ENCODE results near the gene CCL3. TPM values are rescaled to one million over a fixed set of nuclear protein-coding genes. Genes with fewer than 3 reads are reported as not detected.

The CCL3 gene
- total RNA-seq, 1 donor from 2014 or later: 7.9 TPM

Small RNA genes lying within 50 kb of the gene (small RNA-seq; reads per million reads assigned to genes)
- gene RN7SL301P (ENCODE audit: low replicate concordance): not detected

Other genes with a start within 250 kb of the CCL3 start
- not detected for gene HEATR9, start 221.3 kb downstream of the CCL3 start, total RNA-seq
- 1.4 TPM for gene CCL5, start 209.8 kb downstream of the CCL3 start, total RNA-seq
- 0.79 TPM for gene RDM1, start 159.4 kb downstream of the CCL3 start, total RNA-seq
- gene LYZL6, start 146.4 kb downstream of the CCL3 start, total RNA-seq: not detected
- gene CCL16, start 108.6 kb downstream of the CCL3 start, total RNA-seq: not detected
- gene CCL14, start 103.4 kb downstream of the CCL3 start, total RNA-seq: 3.1 TPM
- not detected for gene CCL15, start 88.6 kb downstream of the CCL3 start, total RNA-seq
- gene CCL23, start 72.2 kb downstream of the CCL3 start, total RNA-seq: 0.39 TPM
- gene CCL18, start 25.9 kb downstream of the CCL3 start, total RNA-seq: not detected
- 7.1 TPM for gene CCL4, start 13.7 kb upstream of the CCL3 start, total RNA-seq
- 0.39 TPM for gene TBC1D3B, start 86.5 kb upstream of the CCL3 start, total RNA-seq
- 3.9 TPM for gene CCL3L1, start 106.6 kb upstream of the CCL3 start, total RNA-seq
- gene CCL4L2, start 120.9 kb upstream of the CCL3 start, total RNA-seq: 19.3 TPM
- gene TBC1D3I, start 174.4 kb upstream of the CCL3 start, total RNA-seq: not detected
- not detected for gene TBC1D3G, start 233.7 kb upstream of the CCL3 start, total RNA-seq